M059J (cell line): ENCODE data around the gene ARFGEF3. TPM values are rescaled to one million over a fixed set of nuclear protein-coding genes. Genes with fewer than 3 reads are reported as not detected.
A peak's percentile ranks its signal among the peaks of the same experiment; 100 is the strongest.

ENCODE experiments used
- DNase-seq: peaks from one replicate; pipeline ENCODE4 v3.0.0-alpha.2; 2012; ENCODE audit warnings: low read depth
- total RNA-seq: library from RNA; depleted of rRNA; stranded (reverse); fragments of >200 nt; shearing (Covaris generic); gene quantifications from 2 replicates; pipeline ENCODE4 v1.2.3, GENCODE V29; 2014

The ARFGEF3 gene
- total RNA-seq, 1 experiment from 2014 or later = 2.9 TPM

GRCh38 chr6:138307816-138308730 is 146.3 kb downstream of the ARFGEF3 start:
- peak; percentile 59 for DNase-seq

- no peak for DNase-seq
Observed at GRCh38 chr6:138308731-138309110, 147.0 kb downstream of the ARFGEF3 start.

GRCh38 chr6:138309695-138310094 is 148.0 kb downstream of the ARFGEF3 start:
- DNase-seq = no peak

- no peak for DNase-seq
Observed at GRCh38 chr6:138310294-138310693, 148.6 kb downstream of the ARFGEF3 start.

- no peak for DNase-seq
Observed at GRCh38 chr6:138310821-138311220, 149.1 kb downstream of the ARFGEF3 start.

- DNase-seq = no peak
Observed at GRCh38 chr6:138311268-138311667, 149.5 kb downstream of the ARFGEF3 start.

- no peak for DNase-seq
Observed at GRCh38 chr6:138318741-138319375, 157.1 kb downstream of the ARFGEF3 start.

GRCh38 chr6:138321934-138322333 is 160.2 kb downstream of the ARFGEF3 start:
- no peak for DNase-seq

- no peak for DNase-seq
Observed at GRCh38 chr6:138323821-138324220, 162.1 kb downstream of the ARFGEF3 start.

- no peak for DNase-seq
Observed at GRCh38 chr6:138328210-138328609, 166.5 kb downstream of the ARFGEF3 start.

- no peak for DNase-seq
Observed at GRCh38 chr6:138330763-138331162, 169.0 kb downstream of the ARFGEF3 start.

GRCh38 chr6:138331444-138331843 is 169.7 kb downstream of the ARFGEF3 start:
- DNase-seq = no peak

- no peak for DNase-seq
Observed at GRCh38 chr6:138331984-138332383, 170.2 kb downstream of the ARFGEF3 start.

GRCh38 chr6:138334000-138334399 is 172.3 kb downstream of the ARFGEF3 start:
- DNase-seq = no peak

GRCh38 chr6:138334963-138335362 is 173.2 kb downstream of the ARFGEF3 start:
- no peak for DNase-seq

GRCh38 chr6:138336221-138336620 is 174.5 kb downstream of the ARFGEF3 start:
- DNase-seq = no peak

- no peak for DNase-seq
Observed at GRCh38 chr6:138337076-138337475, 175.3 kb downstream of the ARFGEF3 start.

- DNase-seq = no peak
Observed at GRCh38 chr6:138339024-138339423, 177.3 kb downstream of the ARFGEF3 start.

- no peak for DNase-seq
Observed at GRCh38 chr6:138341176-138341575, 179.4 kb downstream of the ARFGEF3 start.

GRCh38 chr6:138343112-138343511 is 181.4 kb downstream of the ARFGEF3 start:
- DNase-seq = no peak

- DNase-seq = no peak
Observed at GRCh38 chr6:138345565-138346285, 184.0 kb downstream of the ARFGEF3 start.
